ENCODE results near the gene ATG16L2.

ATG16L2 gene

GRCh38 chr11:72859126-72859525, 44.9 kb downstream of the ATG16L2 start:
- WGBS, result 85% methylated on average over 2 of the region's 3 CpGs
- Histone ChIP-seq H3K18ac (ENCODE audit: low read depth in 1 of 2, low read length in 2 of 2) (no peak overlapping the region), H3K4me1 (ENCODE audit: control insufficient read depth, insufficient read depth, low read depth, low read length) (no peaks in the 10 kb centered on the region), H2AFZ (ENCODE audit: low read depth, low read length) (no peak overlapping the region), H3K36me3 (ENCODE audit: control insufficient read depth in 1 of 2, insufficient read depth in 2 of 2, low read depth in 1 of 2, low read length in 2 of 2) (peaks cover 0 to 3% of the 10 kb centered on the region in 2 experiments), H2BK120ac (ENCODE audit: low read depth, low read length) (no peak overlapping the region), H3K23ac (ENCODE audit: low read length in 2 of 2) (no peak overlapping the region), H3K14ac (ENCODE audit: low read length in 2 of 2) (no peak overlapping the region), H3K9ac (ENCODE audit: low read length) (no peak overlapping the region), H3K4ac (ENCODE audit: low read depth in 1 of 2, low read length in 2 of 2) (no peak overlapping the region), H2AK5ac (ENCODE audit: low read length, severe bottlenecking) (no peak overlapping the region), H3K9me3 (ENCODE audit: control insufficient read depth, low read length) (no peaks in the 10 kb centered on the region), H2BK5ac (ENCODE audit: low read depth, low read length, poor library complexity, severe bottlenecking) (no peak overlapping the region), H3K27me3 (ENCODE audit: control insufficient read depth in 1 of 2, insufficient read depth in 1 of 2, low read length in 2 of 2) (no peaks in the 10 kb centered on the region), H3K4me3 (ENCODE audit: insufficient read depth in 1 of 2, low read depth in 1 of 2, low read length in 2 of 2) (no peak overlapping the region), H2BK12ac (ENCODE audit: low read length in 2 of 2) (no peak overlapping the region), H3K27ac (ENCODE audit: low read length, poor library complexity, severe bottlenecking) (no peak overlapping the region), H3K79me1 (replicated peaks; ENCODE audit: low read length, poor library complexity, severe bottlenecking) (peaks cover 7% of the 10 kb centered on the region), H4K8ac (ENCODE audit: low read length) (no peak overlapping the region), H4K91ac (ENCODE audit: low read length) (no peak overlapping the region), H3K4me2 (ENCODE audit: low read length, poor library complexity, severe bottlenecking) (no peak overlapping the region), H2BK15ac (ENCODE audit: low read depth, poor library complexity, severe bottlenecking) (no peak overlapping the region)
- DNase-seq, result no peak

- WGBS, result 88% methylated on average over 3 of the region's 4 CpGs
- Histone ChIP-seq H3K36me3 (ENCODE audit: control insufficient read depth in 1 of 2, insufficient read depth in 2 of 2, low read depth in 1 of 2, low read length in 2 of 2) (peaks cover 0 to 3% of the 10 kb centered on the region in 2 experiments), H2BK120ac (ENCODE audit: low read depth, low read length) (no peak overlapping the region), H4K91ac (ENCODE audit: low read length) (no peak overlapping the region), H2BK12ac (ENCODE audit: low read length in 2 of 2) (no peak overlapping the region), H3K4ac (ENCODE audit: low read depth in 1 of 2, low read length in 2 of 2) (no peak overlapping the region), H3K79me1 (replicated peaks; ENCODE audit: low read length, poor library complexity, severe bottlenecking) (peaks cover 7% of the 10 kb centered on the region), H3K4me3 (ENCODE audit: insufficient read depth in 1 of 2, low read depth in 1 of 2, low read length in 2 of 2) (no peak overlapping the region), H2BK5ac (ENCODE audit: low read depth, low read length, poor library complexity, severe bottlenecking) (no peak overlapping the region), H3K9ac (ENCODE audit: low read length) (no peak overlapping the region), H3K27me3 (ENCODE audit: control insufficient read depth in 1 of 2, insufficient read depth in 1 of 2, low read length in 2 of 2) (no peaks in the 10 kb centered on the region), H3K4me1 (ENCODE audit: control insufficient read depth, insufficient read depth, low read depth, low read length) (peaks cover 2% of the 10 kb centered on the region), H2AFZ (ENCODE audit: low read depth, low read length) (no peak overlapping the region), H3K27ac (ENCODE audit: low read length, poor library complexity, severe bottlenecking) (no peak overlapping the region), H2BK15ac (ENCODE audit: low read depth, poor library complexity, severe bottlenecking) (no peak overlapping the region), H3K4me2 (ENCODE audit: low read length, poor library complexity, severe bottlenecking) (no peak overlapping the region), H3K18ac (ENCODE audit: low read depth in 1 of 2, low read length in 2 of 2) (no peak overlapping the region), H3K23ac (ENCODE audit: low read length in 2 of 2) (no peak overlapping the region), H2AK5ac (ENCODE audit: low read length, severe bottlenecking) (no peak overlapping the region), H3K14ac (ENCODE audit: low read length in 2 of 2) (no peak overlapping the region), H4K8ac (ENCODE audit: low read length) (no peak overlapping the region), H3K9me3 (ENCODE audit: control insufficient read depth, low read length) (no peaks in the 10 kb centered on the region)
- DNase-seq, result no peak
These were observed 45.8 kb downstream of the ATG16L2 start for GRCh38 chr11:72860010-72860409.

GRCh38 chr11:72860592-72860991, 46.4 kb downstream of the ATG16L2 start:
- no peak overlapping the region for H2AFZ ChIP-seq (ENCODE audit: low read depth, low read length)
- WGBS, result 100% methylated on average over 4 of the region's 4 CpGs
- no peak overlapping the region for H3K4me2 ChIP-seq (ENCODE audit: low read length, poor library complexity, severe bottlenecking)
- no peak overlapping the region for H3K9ac ChIP-seq (ENCODE audit: low read length)
- no peak overlapping the region for H3K23ac ChIP-seq (ENCODE audit: low read length in 2 of 2)
- no peak overlapping the region for H2BK15ac ChIP-seq (ENCODE audit: low read depth, poor library complexity, severe bottlenecking)
- H2BK12ac ChIP-seq (ENCODE audit: low read length in 2 of 2), result no peak overlapping the region
- DNase-seq, result no peak
- H3K14ac ChIP-seq (ENCODE audit: low read length in 2 of 2), result no peak overlapping the region
- no peak overlapping the region for H3K4me3 ChIP-seq (ENCODE audit: insufficient read depth in 1 of 2, low read depth in 1 of 2, low read length in 2 of 2)
- H3K36me3 ChIP-seq (ENCODE audit: control insufficient read depth in 1 of 2, insufficient read depth in 2 of 2, low read depth in 1 of 2, low read length in 2 of 2), result peaks cover 0 to 3% of the 10 kb centered on the region in 2 experiments
- no peak overlapping the region for H3K4ac ChIP-seq (ENCODE audit: low read depth in 1 of 2, low read length in 2 of 2)
- no peak overlapping the region for H4K91ac ChIP-seq (ENCODE audit: low read length)
- no peak overlapping the region for H2AK5ac ChIP-seq (ENCODE audit: low read length, severe bottlenecking)
- no peaks in the 10 kb centered on the region for H3K9me3 ChIP-seq (ENCODE audit: control insufficient read depth, low read length)
- H4K8ac ChIP-seq (ENCODE audit: low read length), result no peak overlapping the region
- H3K79me1 ChIP-seq (replicated peaks; ENCODE audit: low read length, poor library complexity, severe bottlenecking), result peaks cover 7% of the 10 kb centered on the region
- H3K18ac ChIP-seq (ENCODE audit: low read depth in 1 of 2, low read length in 2 of 2), result no peak overlapping the region
- no peak overlapping the region for H2BK120ac ChIP-seq (ENCODE audit: low read depth, low read length)
- peaks cover 2% of the 10 kb centered on the region for H3K4me1 ChIP-seq (ENCODE audit: control insufficient read depth, insufficient read depth, low read depth, low read length)
- no peak overlapping the region for H3K27ac ChIP-seq (ENCODE audit: low read length, poor library complexity, severe bottlenecking)
- no peak overlapping the region for H2BK5ac ChIP-seq (ENCODE audit: low read depth, low read length, poor library complexity, severe bottlenecking)
- no peaks in the 10 kb centered on the region for H3K27me3 ChIP-seq (ENCODE audit: control insufficient read depth in 1 of 2, insufficient read depth in 1 of 2, low read length in 2 of 2)

- H3K9me3 ChIP-seq (ENCODE audit: control insufficient read depth, low read length), result no peaks in the 10 kb centered on the region
- peaks cover 0 to 13% of the 10 kb centered on the region in 2 experiments for H3K36me3 ChIP-seq (ENCODE audit: control insufficient read depth in 1 of 2, insufficient read depth in 2 of 2, low read depth in 1 of 2, low read length in 2 of 2)
- H2BK12ac ChIP-seq (ENCODE audit: low read length in 2 of 2), result no peak overlapping the region
- no peak overlapping the region for H3K4ac ChIP-seq (ENCODE audit: low read depth in 1 of 2, low read length in 2 of 2)
- no peak overlapping the region for H3K18ac ChIP-seq (ENCODE audit: low read depth in 1 of 2, low read length in 2 of 2)
- peaks cover 3% of the 10 kb centered on the region for H3K4me1 ChIP-seq (ENCODE audit: control insufficient read depth, insufficient read depth, low read depth, low read length)
- no peak overlapping the region for H3K27ac ChIP-seq (ENCODE audit: low read length, poor library complexity, severe bottlenecking)
- H2AFZ ChIP-seq (ENCODE audit: low read depth, low read length), result no peak overlapping the region
- no peak overlapping the region for H3K23ac ChIP-seq (ENCODE audit: low read length in 2 of 2)
- no peak overlapping the region for H4K8ac ChIP-seq (ENCODE audit: low read length)
- no peak overlapping the region for H2BK120ac ChIP-seq (ENCODE audit: low read depth, low read length)
- DNase-seq, result no peak
- H3K79me1 ChIP-seq (replicated peaks; ENCODE audit: low read length, poor library complexity, severe bottlenecking), result peaks cover 8% of the 10 kb centered on the region
- H4K91ac ChIP-seq (ENCODE audit: low read length), result no peak overlapping the region
- no peak overlapping the region for H3K9ac ChIP-seq (ENCODE audit: low read length)
- no CpG with 5 or more reads among the region's 1 CpG for WGBS
- no peak overlapping the region for H2BK5ac ChIP-seq (ENCODE audit: low read depth, low read length, poor library complexity, severe bottlenecking)
- no peak overlapping the region for H2AK5ac ChIP-seq (ENCODE audit: low read length, severe bottlenecking)
- no peaks in the 10 kb centered on the region for H3K27me3 ChIP-seq (ENCODE audit: control insufficient read depth in 1 of 2, insufficient read depth in 1 of 2, low read length in 2 of 2)
- no peak overlapping the region for H3K4me2 ChIP-seq (ENCODE audit: low read length, poor library complexity, severe bottlenecking)
- H3K14ac ChIP-seq (ENCODE audit: low read length in 2 of 2), result no peak overlapping the region
- H2BK15ac ChIP-seq (ENCODE audit: low read depth, poor library complexity, severe bottlenecking), result no peak overlapping the region
- H3K4me3 ChIP-seq (ENCODE audit: insufficient read depth in 1 of 2, low read depth in 1 of 2, low read length in 2 of 2), result no peak overlapping the region
These were observed 48.9 kb downstream of the ATG16L2 start for GRCh38 chr11:72863091-72863490.

All from mesenchymal stem cell (in vitro differentiated cells and primary cell).